ENCODE results near the gene RFTN1. TPM values are rescaled to one million over a fixed set of nuclear protein-coding genes. Genes with fewer than 3 reads are reported as not detected.

The RFTN1 gene
- total and polyA plus RNA-seq, 2 of the 8 experiments (the other 6 are each of a cell fraction or from before 2014, with no cell fraction given) = 4.6 to 6.7 TPM

- H2BK12ac ChIP-seq (ENCODE audit: low read depth, low read length) = no peak overlapping the region; the same call in 1 of the 2 replicates
- H2AFZ ChIP-seq (ENCODE audit: low read length) = no peak overlapping the region
- no peak overlapping the region for H3K27ac ChIP-seq (ENCODE audit: low read depth, low read length)
- no peak overlapping the region for H3K9ac ChIP-seq (replicated peaks in 1 of 4; ENCODE audit: extremely low read depth in 1 of 4, low read depth in 3 of 4, low read length in 3 of 4)
- no peak for FAIRE-seq
- no peaks in the 10 kb centered on the region for H3K36me3 ChIP-seq (ENCODE audit: control insufficient read depth in 2 of 4, insufficient read depth in 4 of 4, low read length in 3 of 4)
- H3K23ac ChIP-seq (ENCODE audit: insufficient read length) = no peak overlapping the region
- DNase-seq (ENCODE audit: low read depth in 1 of 2, low spot score in 2 of 2) = no peak
- H2BK5ac ChIP-seq (ENCODE audit: low read depth, low read length) = no peak overlapping the region
- H3K4me1 ChIP-seq (replicated peaks in 1 of 4; ENCODE audit: control insufficient read depth in 3 of 4, insufficient read depth in 4 of 4, low read length in 3 of 4) = peaks cover 0 to 5% (median 2%) of the 10 kb centered on the region in 4 experiments; a peak in 5 of 7 replicates
- H3K79me1 ChIP-seq (ENCODE audit: low read depth, low read length) = no peaks in the 10 kb centered on the region
- POLR2A ChIA-PET (ENCODE audit: partially characterized antibody) = interaction anchor here (1.3 kb wide), 1 partner anchor 38 kb away, joined by 3 read pairs; no protein-coding TSS in a partner anchor
- CTCF ChIA-PET (ENCODE audit: partially characterized antibody) = interaction anchor here (0.6 to 1.0 kb wide), 5 partner anchors 80 to 253 kb away, joined by 3 read pairs; no protein-coding TSS in a partner anchor
- H4K91ac ChIP-seq (replicated peaks; ENCODE audit: insufficient read length, low read length) = no peak overlapping the region
- H4K5ac ChIP-seq (ENCODE audit: insufficient read length, low read depth, low read length) = no peak overlapping the region
- H3K23me2 ChIP-seq (ENCODE audit: low read depth, low read length) = no peaks in the 10 kb centered on the region
- H3K9me3 ChIP-seq (ENCODE audit: insufficient read depth in 2 of 2, low read depth in 1 of 2, low read length in 1 of 2) = 0 out of 4 replicates have a peak, but pooled peaks cover 0 to 3% of the 10 kb centered on the region in 2 experiments
- 92% methylated on average over 4 of the region's 6 CpGs; no CpG with 5 or more reads in 1 of the 2 experiments for WGBS, 2 experiments (ENCODE audit: extremely low coverage in 1 of 2, insufficient coverage in 1 of 2, insufficient read length in 1 of 2, insufficient replicate concordance in 2 of 2, low coverage in 1 of 2, low lambda C conversion rate in 2 of 2, missing lambda C conversion rate in 1 of 2)
- H3K14ac ChIP-seq (ENCODE audit: insufficient read length) = no peak overlapping the region
- no peak overlapping the region for H3K56ac ChIP-seq (replicated peaks; ENCODE audit: insufficient read length, low read depth, low read length)
- no peak overlapping the region for H2BK20ac ChIP-seq (ENCODE audit: low read length)
- H3K18ac ChIP-seq (ENCODE audit: extremely low read depth, low read length) = no peak overlapping the region
- H2BK120ac ChIP-seq (replicated peaks; ENCODE audit: low read depth, low read length) = no peak overlapping the region
- no peaks in the 10 kb centered on the region for H3K27me3 ChIP-seq (replicated peaks in 1 of 4; ENCODE audit: control insufficient read depth in 3 of 4, extremely low read depth in 1 of 4, insufficient read depth in 3 of 4, low read length in 3 of 4)
- no peak overlapping the region for H3K4me3 ChIP-seq (ENCODE audit: extremely low read depth in 1 of 4, insufficient read depth in 2 of 4, low read depth in 3 of 4, low read length in 4 of 4)
- no peak overlapping the region for H3K4me2 ChIP-seq (ENCODE audit: insufficient read depth in 1 of 2, low read depth in 2 of 2, low read length in 2 of 2)
- no peak overlapping the region for H2AK5ac ChIP-seq (ENCODE audit: low read depth, low read length)
- H4K8ac ChIP-seq (ENCODE audit: extremely low read depth, insufficient read depth, low read length) = no peak overlapping the region
- no peak overlapping the region for H3K4ac ChIP-seq (replicated peaks; ENCODE audit: insufficient read length, low read depth, low read length)
- H2BK15ac ChIP-seq (ENCODE audit: low read length) = no peak overlapping the region
- H4K20me1 ChIP-seq (replicated peaks in 1 of 2; ENCODE audit: control insufficient read depth in 1 of 2, insufficient read depth in 2 of 2, low read length in 2 of 2) = no peaks in the 10 kb centered on the region
- H3K79me2 ChIP-seq (ENCODE audit: control insufficient read depth in 1 of 2, insufficient read depth in 2 of 2, low read length in 2 of 2) = no peaks in the 10 kb centered on the region
- TF ChIP-seq KDM1A (IDR thresholded peaks at IDR 0.05; ENCODE audit: borderline replicate concordance, low read length) = no peak
- no peak for TF ChIP-seq CBX5 (IDR thresholded peaks at IDR 0.05; ENCODE audit: low read depth, low read length)
- no peak for TF ChIP-seq E2F6 (IDR thresholded peaks at IDR 0.05)
- TF ChIP-seq TBP (IDR thresholded peaks at IDR 0.05; ENCODE audit: low read depth, low read length) = no peak
- no peak for TF ChIP-seq SIRT6 (IDR thresholded peaks at IDR 0.05; ENCODE audit: low read length)
- no peak for TF ChIP-seq MAFK (IDR thresholded peaks at IDR 0.05; ENCODE audit: low read depth, low read length)
- no peak for TF ChIP-seq POLR2AphosphoS5 (IDR thresholded peaks at IDR 0.05; ENCODE audit: low read depth, low read length)
These were observed 6.9 kb upstream of the RFTN1 start for GRCh38 chr3:16520241-16520969.

Measured in H1 (cell line).